CD4-positive, alpha-beta T cell treated with Interleukin-10 for 1 hour (primary cell): ENCODE measurements around the gene BAHCC1.

Source experiments
- DNase-seq: peaks from one replicate; pipeline ENCODE4 v3.0.0-alpha.2; 2020

The BAHCC1 gene

GRCh38 chr17:81428121-81428515, 32.9 kb downstream of the BAHCC1 start:
- no peak for DNase-seq

GRCh38 chr17:81428516-81428915, 33.3 kb downstream of the BAHCC1 start:
- DNase-seq, result no peak

GRCh38 chr17:81428948-81429774, 33.9 kb downstream of the BAHCC1 start:
- DNase-seq, result no peak

- no peak for DNase-seq
Measured at GRCh38 chr17:81429821-81430551, 34.7 kb downstream of the BAHCC1 start.

- DNase-seq, result no peak
Measured at GRCh38 chr17:81431545-81432482, 36.6 kb downstream of the BAHCC1 start.

- no peak for DNase-seq
Measured at GRCh38 chr17:81432941-81433340, 37.7 kb downstream of the BAHCC1 start.

GRCh38 chr17:81433656-81434055, 38.4 kb downstream of the BAHCC1 start:
- no peak for DNase-seq

- DNase-seq, result no peak
Measured at GRCh38 chr17:81434072-81434471, 38.8 kb downstream of the BAHCC1 start.

GRCh38 chr17:81434681-81435417, 39.6 kb downstream of the BAHCC1 start:
- DNase-seq, result no peak

- no peak for DNase-seq
Measured at GRCh38 chr17:81435652-81436293, 40.5 kb downstream of the BAHCC1 start.

- DNase-seq, result no peak
Measured at GRCh38 chr17:81436294-81436849, 41.1 kb downstream of the BAHCC1 start.

- no peak for DNase-seq
Measured at GRCh38 chr17:81437191-81437651, 42.0 kb downstream of the BAHCC1 start.

GRCh38 chr17:81438007-81438659, 42.9 kb downstream of the BAHCC1 start:
- no peak for DNase-seq

- no peak for DNase-seq
Measured at GRCh38 chr17:81438688-81439087, 43.4 kb downstream of the BAHCC1 start.

GRCh38 chr17:81440051-81440471, 44.8 kb downstream of the BAHCC1 start:
- no peak for DNase-seq

GRCh38 chr17:81440511-81441244, 45.4 kb downstream of the BAHCC1 start:
- DNase-seq, result no peak

- no peak for DNase-seq
Measured at GRCh38 chr17:81442791-81443190, 47.5 kb downstream of the BAHCC1 start.

- no peak for DNase-seq
Measured at GRCh38 chr17:81443269-81443668, 48.0 kb downstream of the BAHCC1 start.

- DNase-seq, result no peak
Measured at GRCh38 chr17:81444610-81445339, 49.5 kb downstream of the BAHCC1 start.
